22Rv1 (cell line): ENCODE results near the gene VTI1A.

ENCODE experiments used
- ZFX ChIP-seq: fragments of 450-650 bp; IDR thresholded peaks from 2 replicates; pipeline ENCODE4 v1.6.1; 2017; ENCODE audit warnings: antibody characterized with exemption, borderline replicate concordance
- TF ChIP-seq, protein P1 (sequence below): fragments of 450-650 bp; IDR thresholded peaks from 2 replicates; pipeline ENCODE4 v1.5.1; 2017; ENCODE audit warnings: mild to moderate bottlenecking

DNA sequence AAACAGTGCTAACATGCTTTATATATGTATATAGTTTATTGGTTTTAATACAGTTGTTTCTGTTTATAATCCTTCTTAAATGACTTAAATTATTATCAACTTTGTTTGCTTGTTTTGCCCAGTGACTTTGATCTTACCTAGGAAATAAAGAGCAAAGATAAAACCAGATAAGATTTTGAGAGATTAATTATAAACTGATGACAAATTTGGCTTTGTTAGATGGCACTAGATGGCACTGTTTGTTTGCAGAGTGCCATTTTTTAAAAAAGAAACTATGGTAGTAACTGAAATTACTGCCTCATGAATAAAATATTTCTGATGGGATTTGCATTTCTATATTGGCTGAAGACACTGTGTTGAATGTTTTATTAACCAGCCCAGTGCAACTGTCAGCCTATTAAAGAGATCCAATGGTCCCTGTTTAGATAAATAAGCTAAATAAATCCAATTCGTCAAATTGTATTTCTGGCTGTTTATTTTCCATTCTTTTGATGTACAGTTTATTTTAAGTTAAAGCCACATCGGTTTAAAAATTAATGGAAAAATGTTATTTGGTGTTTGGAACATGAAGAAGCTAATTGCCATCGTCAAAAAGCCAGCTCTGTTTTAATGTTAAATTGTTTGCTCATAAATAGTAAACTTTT lies 28.7 kb downstream of the VTI1A start:
- TF ChIP-seq, protein P1, sequence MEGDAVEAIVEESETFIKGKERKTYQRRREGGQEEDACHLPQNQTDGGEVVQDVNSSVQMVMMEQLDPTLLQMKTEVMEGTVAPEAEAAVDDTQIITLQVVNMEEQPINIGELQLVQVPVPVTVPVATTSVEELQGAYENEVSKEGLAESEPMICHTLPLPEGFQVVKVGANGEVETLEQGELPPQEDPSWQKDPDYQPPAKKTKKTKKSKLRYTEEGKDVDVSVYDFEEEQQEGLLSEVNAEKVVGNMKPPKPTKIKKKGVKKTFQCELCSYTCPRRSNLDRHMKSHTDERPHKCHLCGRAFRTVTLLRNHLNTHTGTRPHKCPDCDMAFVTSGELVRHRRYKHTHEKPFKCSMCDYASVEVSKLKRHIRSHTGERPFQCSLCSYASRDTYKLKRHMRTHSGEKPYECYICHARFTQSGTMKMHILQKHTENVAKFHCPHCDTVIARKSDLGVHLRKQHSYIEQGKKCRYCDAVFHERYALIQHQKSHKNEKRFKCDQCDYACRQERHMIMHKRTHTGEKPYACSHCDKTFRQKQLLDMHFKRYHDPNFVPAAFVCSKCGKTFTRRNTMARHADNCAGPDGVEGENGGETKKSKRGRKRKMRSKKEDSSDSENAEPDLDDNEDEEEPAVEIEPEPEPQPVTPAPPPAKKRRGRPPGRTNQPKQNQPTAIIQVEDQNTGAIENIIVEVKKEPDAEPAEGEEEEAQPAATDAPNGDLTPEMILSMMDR, result peak; percentile 81
- no peak for TF ChIP-seq ZFX
